ENCODE measurements around the gene MRGPRG. TPM values are rescaled to one million over a fixed set of nuclear protein-coding genes. Genes with fewer than 3 reads are reported as not detected.

The MRGPRG gene
- total RNA-seq, 1 experiment from 2014 or later: not detected

DNA sequence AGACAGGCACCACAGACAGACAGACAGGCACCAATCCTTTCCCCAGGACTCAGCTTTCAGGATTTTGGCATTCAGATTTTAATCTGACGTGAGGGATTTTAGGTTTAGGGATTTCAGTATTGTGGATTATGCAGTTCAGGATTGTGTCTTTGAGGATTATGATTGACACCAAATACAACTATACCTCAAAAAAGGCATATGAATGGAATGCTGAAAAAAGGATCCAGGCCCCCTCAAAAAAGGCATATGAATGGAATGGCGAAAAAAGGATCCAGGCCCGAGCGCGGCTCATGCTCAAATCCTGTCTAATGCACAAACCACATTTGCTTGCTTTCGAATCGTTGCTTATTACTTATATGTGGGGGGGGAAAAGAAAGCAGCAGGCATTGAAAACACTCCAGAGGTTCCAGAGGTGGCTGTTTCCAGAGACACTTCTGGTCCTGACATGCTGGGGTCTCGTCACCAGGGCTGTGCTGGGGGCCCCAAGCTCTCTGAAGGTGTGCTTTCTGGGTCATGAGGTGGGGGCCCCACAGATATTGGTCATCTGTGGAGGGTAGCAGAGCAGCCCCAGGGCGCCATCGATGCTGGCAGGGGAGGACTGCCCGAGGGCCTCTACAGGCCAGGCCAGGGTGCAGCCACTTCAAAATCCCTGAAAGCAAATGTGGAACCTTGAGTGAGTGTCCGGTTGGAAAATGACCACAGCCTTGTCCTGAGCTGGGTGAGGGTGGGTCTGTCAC lies 36.7 kb downstream of the MRGPRG start:
- no peak for DNase-seq (ENCODE audit: low spot score)
- no peaks in the 10 kb centered on the region for H3K27me3 ChIP-seq (replicated peaks; ENCODE audit: insufficient read depth, low read depth, low read length, poor library complexity)
- TF ChIP-seq, protein P1, sequence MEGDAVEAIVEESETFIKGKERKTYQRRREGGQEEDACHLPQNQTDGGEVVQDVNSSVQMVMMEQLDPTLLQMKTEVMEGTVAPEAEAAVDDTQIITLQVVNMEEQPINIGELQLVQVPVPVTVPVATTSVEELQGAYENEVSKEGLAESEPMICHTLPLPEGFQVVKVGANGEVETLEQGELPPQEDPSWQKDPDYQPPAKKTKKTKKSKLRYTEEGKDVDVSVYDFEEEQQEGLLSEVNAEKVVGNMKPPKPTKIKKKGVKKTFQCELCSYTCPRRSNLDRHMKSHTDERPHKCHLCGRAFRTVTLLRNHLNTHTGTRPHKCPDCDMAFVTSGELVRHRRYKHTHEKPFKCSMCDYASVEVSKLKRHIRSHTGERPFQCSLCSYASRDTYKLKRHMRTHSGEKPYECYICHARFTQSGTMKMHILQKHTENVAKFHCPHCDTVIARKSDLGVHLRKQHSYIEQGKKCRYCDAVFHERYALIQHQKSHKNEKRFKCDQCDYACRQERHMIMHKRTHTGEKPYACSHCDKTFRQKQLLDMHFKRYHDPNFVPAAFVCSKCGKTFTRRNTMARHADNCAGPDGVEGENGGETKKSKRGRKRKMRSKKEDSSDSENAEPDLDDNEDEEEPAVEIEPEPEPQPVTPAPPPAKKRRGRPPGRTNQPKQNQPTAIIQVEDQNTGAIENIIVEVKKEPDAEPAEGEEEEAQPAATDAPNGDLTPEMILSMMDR (conservative IDR thresholded peaks at IDR 0.05; ENCODE audit: low read depth, low read length): no peak
- TF ChIP-seq EZH2 (IDR thresholded peaks at IDR 0.05; ENCODE audit: borderline replicate concordance, low read depth, low read length, poor library complexity, severe bottlenecking): no peak
- no TSS peak for BruUV-seq (replicated peaks)
- no peak overlapping the region for H3K4me3 ChIP-seq (ENCODE audit: low read depth, low read length, poor library complexity, severe bottlenecking)
- intact Hi-C loops (cut with micrococcal nuclease; ENCODE audit: unreplicated experiment): no loop called here
- no peaks in the 10 kb centered on the region for H3K36me3 ChIP-seq (ENCODE audit: insufficient read depth, low read length, poor library complexity, severe bottlenecking)
- H3K27ac ChIP-seq (ENCODE audit: low read depth, low read length, poor library complexity, severe bottlenecking): no peak overlapping the region
- H3K9me3 ChIP-seq (ENCODE audit: low read depth, low read length, poor library complexity, severe bottlenecking): peaks cover 3% of the 10 kb centered on the region
- H3K4me1 ChIP-seq (ENCODE audit: insufficient read depth, low read length, poor library complexity, severe bottlenecking): no peaks in the 10 kb centered on the region
- ChIA-PET CTCF (no interaction called here), POLR2A (ENCODE audit: low non-redundant PET) (no interaction called here)

DNA sequence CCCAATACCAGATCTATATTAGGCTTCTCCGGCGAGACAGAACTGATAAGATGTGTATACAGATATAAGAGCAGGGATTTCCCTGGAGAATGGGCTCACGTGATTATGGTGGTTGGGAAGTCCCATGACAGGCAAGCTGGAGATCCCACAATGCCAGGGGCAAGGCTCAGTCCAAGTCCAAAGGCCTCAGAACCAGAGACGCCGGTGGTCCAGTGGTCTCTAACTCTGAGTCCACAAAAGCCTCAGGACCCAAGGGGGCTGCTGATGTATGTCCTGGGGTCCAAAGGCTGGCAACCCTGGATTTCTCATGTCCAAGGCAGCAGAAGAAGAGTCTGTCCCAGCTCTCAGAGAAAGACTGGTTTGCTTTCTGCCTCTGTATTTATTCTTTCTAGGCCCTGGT lies 37.7 kb downstream of the MRGPRG start:
- no peak for TF ChIP-seq EZH2 (IDR thresholded peaks at IDR 0.05; ENCODE audit: borderline replicate concordance, low read depth, low read length, poor library complexity, severe bottlenecking)
- TF ChIP-seq, protein P1 (conservative IDR thresholded peaks at IDR 0.05; ENCODE audit: low read depth, low read length): no peak
- Histone ChIP-seq H3K27ac (ENCODE audit: low read depth, low read length, poor library complexity, severe bottlenecking) (no peak overlapping the region), H3K27me3 (replicated peaks; ENCODE audit: insufficient read depth, low read depth, low read length, poor library complexity) (no peaks in the 10 kb centered on the region), H3K36me3 (ENCODE audit: insufficient read depth, low read length, poor library complexity, severe bottlenecking) (no peaks in the 10 kb centered on the region), H3K4me3 (ENCODE audit: low read depth, low read length, poor library complexity, severe bottlenecking) (no peak overlapping the region), H3K9me3 (ENCODE audit: low read depth, low read length, poor library complexity, severe bottlenecking) (peaks cover 11% of the 10 kb centered on the region), H3K4me1 (ENCODE audit: insufficient read depth, low read length, poor library complexity, severe bottlenecking) (no peaks in the 10 kb centered on the region)
- POLR2A ChIA-PET (ENCODE audit: low non-redundant PET): no interaction called here
- no TSS peak for BruUV-seq (replicated peaks)
- CTCF ChIA-PET: no interaction called here
- no peak for DNase-seq (ENCODE audit: low spot score)
- intact Hi-C loops (cut with micrococcal nuclease; ENCODE audit: unreplicated experiment): no loop called here

- POLR2A ChIA-PET (ENCODE audit: low non-redundant PET): no interaction called here
- TF ChIP-seq, protein P1 (conservative IDR thresholded peaks at IDR 0.05; ENCODE audit: low read depth, low read length): no peak
- TF ChIP-seq EZH2 (IDR thresholded peaks at IDR 0.05; ENCODE audit: borderline replicate concordance, low read depth, low read length, poor library complexity, severe bottlenecking): no peak
- H3K9me3 ChIP-seq (ENCODE audit: low read depth, low read length, poor library complexity, severe bottlenecking): peaks cover 11% of the 10 kb centered on the region
- no TSS peak for BruUV-seq (replicated peaks)
- no peaks in the 10 kb centered on the region for H3K27me3 ChIP-seq (replicated peaks; ENCODE audit: insufficient read depth, low read depth, low read length, poor library complexity)
- CTCF ChIA-PET: no interaction called here
- H3K36me3 ChIP-seq (ENCODE audit: insufficient read depth, low read length, poor library complexity, severe bottlenecking): no peaks in the 10 kb centered on the region
- no peak overlapping the region for H3K27ac ChIP-seq (ENCODE audit: low read depth, low read length, poor library complexity, severe bottlenecking)
- intact Hi-C loops (cut with micrococcal nuclease; ENCODE audit: unreplicated experiment): no loop called here
- DNase-seq (ENCODE audit: low spot score): no peak
- no peaks in the 10 kb centered on the region for H3K4me1 ChIP-seq (ENCODE audit: insufficient read depth, low read length, poor library complexity, severe bottlenecking)
- H3K4me3 ChIP-seq (ENCODE audit: low read depth, low read length, poor library complexity, severe bottlenecking): no peak overlapping the region
These were observed 40.3 kb downstream of the MRGPRG start for GRCh38 chr11:3178349-3178748.
